Measurements from ENCODE around the gene NUDT13. TPM values are rescaled to one million over a fixed set of nuclear protein-coding genes. Genes with fewer than 3 reads are reported as not detected.

Gene NUDT13
- total and polyA plus RNA-seq, 3 donors from 2014 or later, result 3.0 to 5.9 (median 5.6) TPM

- no peaks in the 10 kb centered on the region for H3K27me3 ChIP-seq
- H3K9me3 ChIP-seq, result no peaks in the 10 kb centered on the region
- no peak for TF ChIP-seq POLR2A (IDR thresholded peaks at IDR 0.05)
- TF ChIP-seq, protein P1, sequence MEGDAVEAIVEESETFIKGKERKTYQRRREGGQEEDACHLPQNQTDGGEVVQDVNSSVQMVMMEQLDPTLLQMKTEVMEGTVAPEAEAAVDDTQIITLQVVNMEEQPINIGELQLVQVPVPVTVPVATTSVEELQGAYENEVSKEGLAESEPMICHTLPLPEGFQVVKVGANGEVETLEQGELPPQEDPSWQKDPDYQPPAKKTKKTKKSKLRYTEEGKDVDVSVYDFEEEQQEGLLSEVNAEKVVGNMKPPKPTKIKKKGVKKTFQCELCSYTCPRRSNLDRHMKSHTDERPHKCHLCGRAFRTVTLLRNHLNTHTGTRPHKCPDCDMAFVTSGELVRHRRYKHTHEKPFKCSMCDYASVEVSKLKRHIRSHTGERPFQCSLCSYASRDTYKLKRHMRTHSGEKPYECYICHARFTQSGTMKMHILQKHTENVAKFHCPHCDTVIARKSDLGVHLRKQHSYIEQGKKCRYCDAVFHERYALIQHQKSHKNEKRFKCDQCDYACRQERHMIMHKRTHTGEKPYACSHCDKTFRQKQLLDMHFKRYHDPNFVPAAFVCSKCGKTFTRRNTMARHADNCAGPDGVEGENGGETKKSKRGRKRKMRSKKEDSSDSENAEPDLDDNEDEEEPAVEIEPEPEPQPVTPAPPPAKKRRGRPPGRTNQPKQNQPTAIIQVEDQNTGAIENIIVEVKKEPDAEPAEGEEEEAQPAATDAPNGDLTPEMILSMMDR (IDR thresholded peaks at IDR 0.05), result no peak
- H3K27ac ChIP-seq, result peak overlapping the region in 1 of 2 donors; percentile 99
- H3K4me3 ChIP-seq, result peak overlapping the region in 1 of 2 donors; percentile 82
- WGBS, 2 donors, result 15 to 16% methylated on average over 2 of the region's 2 CpGs
- no peaks in the 10 kb centered on the region for H3K36me3 ChIP-seq (ENCODE audit: low read depth, missing control alignments)
- intact Hi-C loops (cut with DNase I; ENCODE audit: low total_unique reads), result no loop called here
- no peak for DNase-seq
- H3K4me1 ChIP-seq, result peaks cover 15% of the 10 kb centered on the region
Observed at GRCh38 chr10:73093922-73094850, 16.1 kb upstream of the NUDT13 start.

- H3K27me3 ChIP-seq, result no peaks in the 10 kb centered on the region
- H3K4me1 ChIP-seq, result peaks cover 15% of the 10 kb centered on the region
- TF ChIP-seq POLR2A (IDR thresholded peaks at IDR 0.05), result no peak
- TF ChIP-seq, protein P1 (IDR thresholded peaks at IDR 0.05), result no peak
- no peaks in the 10 kb centered on the region for H3K9me3 ChIP-seq
- H3K36me3 ChIP-seq (ENCODE audit: low read depth, missing control alignments), result no peaks in the 10 kb centered on the region
- intact Hi-C loops (cut with DNase I; ENCODE audit: low total_unique reads), result no loop called here
- WGBS, 2 donors, result 1% methylated on average over 5 of the region's 5 CpGs
- H3K4me3 ChIP-seq, result peak overlapping the region; percentile 82 to 97
- H3K27ac ChIP-seq, result peak overlapping the region; percentile 99
- no peak for DNase-seq
Observed at GRCh38 chr10:73094986-73095480, 15.2 kb upstream of the NUDT13 start.

GRCh38 chr10:73095481-73096021 lies 14.7 kb upstream of the NUDT13 start:
- intact Hi-C loops (cut with DNase I; ENCODE audit: low total_unique reads), result no loop called here
- H3K27me3 ChIP-seq, result no peaks in the 10 kb centered on the region

GRCh38 chr10:73096041-73096448 lies 14.2 kb upstream of the NUDT13 start:
- WGBS, 2 donors, result 0% methylated on average over 29 of the region's 29 CpGs

More at GRCh38 chr10:73095481-73096021, 14.7 kb upstream of the NUDT13 start:
- TF ChIP-seq, protein P1 (IDR thresholded peaks at IDR 0.05), result no peak
- no peak for TF ChIP-seq POLR2A (IDR thresholded peaks at IDR 0.05)
- peak; percentile 77 for DNase-seq
- Histone ChIP-seq H3K9me3 (no peaks in the 10 kb centered on the region), H3K36me3 (ENCODE audit: low read depth, missing control alignments) (no peaks in the 10 kb centered on the region), H3K27ac (peak overlapping the region; percentile 99), H3K4me3 (peak overlapping the region; percentile 82 to 97), H3K4me1 (peaks cover 15% of the 10 kb centered on the region)
- WGBS, 2 donors, result 0 to 1% methylated on average over 14 of the region's 14 CpGs

More at GRCh38 chr10:73096041-73096448, 14.2 kb upstream of the NUDT13 start:
- intact Hi-C loops (cut with DNase I; ENCODE audit: low total_unique reads), result no loop called here
- Histone ChIP-seq H3K4me3 (peak overlapping the region; percentile 82 to 97), H3K27me3 (no peaks in the 10 kb centered on the region), H3K4me1 (peaks cover 15% of the 10 kb centered on the region), H3K27ac (peak overlapping the region; percentile 99), H3K9me3 (no peaks in the 10 kb centered on the region), H3K36me3 (ENCODE audit: low read depth, missing control alignments) (no peaks in the 10 kb centered on the region)
- peak; percentile 76 for DNase-seq
- no peak for TF ChIP-seq POLR2A (IDR thresholded peaks at IDR 0.05)
- TF ChIP-seq, protein P1 (IDR thresholded peaks at IDR 0.05), result no peak

Measured in testis (tissue), 3 donors.